GM18526 (cell line): Measurements from ENCODE around the gene XPC.

Experiments used
- POLR2A ChIP-seq: IDR thresholded peaks from 3 replicates; pipeline ENCODE4 v1.6.1; 2011; ENCODE audit not compliant: insufficient read length; ENCODE audit errors: extremely low read depth

XPC gene

GRCh38 chr3:14138109-14138877, 40.1 kb downstream of the XPC start:
- TF ChIP-seq POLR2A = no peak

- no peak for TF ChIP-seq POLR2A
Observed at GRCh38 chr3:14137445-14137844, 41.0 kb downstream of the XPC start.

- TF ChIP-seq POLR2A = no peak
Observed at GRCh38 chr3:14137004-14137403, 41.4 kb downstream of the XPC start.

GRCh38 chr3:14135581-14135980, 42.8 kb downstream of the XPC start:
- no peak for TF ChIP-seq POLR2A

GRCh38 chr3:14134291-14134690, 44.1 kb downstream of the XPC start:
- no peak for TF ChIP-seq POLR2A

GRCh38 chr3:14133876-14134275, 44.5 kb downstream of the XPC start:
- TF ChIP-seq POLR2A = no peak

GRCh38 chr3:14133188-14133800, 45.1 kb downstream of the XPC start:
- TF ChIP-seq POLR2A = no peak

- no peak for TF ChIP-seq POLR2A
Observed at GRCh38 chr3:14132689-14133088, 45.7 kb downstream of the XPC start.

- no peak for TF ChIP-seq POLR2A
Observed at GRCh38 chr3:14132120-14132519, 46.3 kb downstream of the XPC start.

- TF ChIP-seq POLR2A = no peak
Observed at GRCh38 chr3:14131134-14131533, 47.3 kb downstream of the XPC start.

- TF ChIP-seq POLR2A = no peak
Observed at GRCh38 chr3:14130707-14131106, 47.7 kb downstream of the XPC start.

GRCh38 chr3:14130230-14130629, 48.2 kb downstream of the XPC start:
- no peak for TF ChIP-seq POLR2A

GRCh38 chr3:14129296-14129695, 49.1 kb downstream of the XPC start:
- TF ChIP-seq POLR2A = no peak

GRCh38 chr3:14128724-14129123, 49.7 kb downstream of the XPC start:
- TF ChIP-seq POLR2A = no peak

GRCh38 chr3:14127516-14128161, 50.8 kb downstream of the XPC start:
- TF ChIP-seq POLR2A = no peak

- TF ChIP-seq POLR2A = no peak
Observed at GRCh38 chr3:14126887-14127505, 51.4 kb downstream of the XPC start.
